Fibroblast of skin of abdomen (primary cell): ENCODE data around the gene PARM1. TPM values are rescaled to one million over a fixed set of nuclear protein-coding genes. Genes with fewer than 3 reads are reported as not detected.
A peak's percentile ranks its signal among the peaks of the same experiment; 100 is the strongest.

ENCODE experiments used
- DNase-seq: peaks from one replicate; pipeline ENCODE4 v3.0.0-alpha.2; 2013
- polyA plus RNA-seq, 2 experiments: library from polyadenylated mRNA; unstranded; fragments of 120-200 nt; gene quantifications; one replicate each; pipeline ENCODE4 v1.2.1, GENCODE V29; 2013; ENCODE audit not compliant: insufficient read length in 2 of 2

The PARM1 gene
- 0.78 TPM for polyA plus RNA-seq (2013, experiment 1 of 2; ENCODE audit: insufficient read length)
- 0.58 TPM for polyA plus RNA-seq (2013, experiment 2 of 2; ENCODE audit: insufficient read length)

- DNase-seq, result peak; percentile 65
Measured at GRCh38 chr4:74932832-74933561, at the start of gene PARM1. Gene PARM1, plus strand, starts transcription at chr4:74933116. Its CDS starts 212 bp downstream, at chr4:74933328.

DNA sequence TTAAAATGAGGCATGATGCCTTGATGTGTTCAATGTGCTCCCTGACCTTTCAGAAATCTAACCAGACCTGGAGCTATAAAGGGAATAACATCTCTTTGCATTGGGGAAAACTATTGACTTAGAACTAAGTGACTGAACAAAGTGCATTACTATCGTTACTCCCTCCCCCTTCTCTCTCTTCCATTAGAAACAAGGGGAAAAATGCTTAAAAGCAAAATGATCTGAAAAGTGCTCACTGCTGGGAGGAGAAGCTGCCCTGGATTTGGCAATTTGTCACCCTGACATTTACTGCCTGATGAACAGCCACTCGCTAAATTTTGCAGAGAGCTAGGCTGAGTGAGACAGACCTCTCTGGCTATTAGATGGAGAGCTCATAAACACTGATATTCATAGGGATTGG lies 48.6 kb upstream of the PARM1 start:
- DNase-seq, result no peak

DNA sequence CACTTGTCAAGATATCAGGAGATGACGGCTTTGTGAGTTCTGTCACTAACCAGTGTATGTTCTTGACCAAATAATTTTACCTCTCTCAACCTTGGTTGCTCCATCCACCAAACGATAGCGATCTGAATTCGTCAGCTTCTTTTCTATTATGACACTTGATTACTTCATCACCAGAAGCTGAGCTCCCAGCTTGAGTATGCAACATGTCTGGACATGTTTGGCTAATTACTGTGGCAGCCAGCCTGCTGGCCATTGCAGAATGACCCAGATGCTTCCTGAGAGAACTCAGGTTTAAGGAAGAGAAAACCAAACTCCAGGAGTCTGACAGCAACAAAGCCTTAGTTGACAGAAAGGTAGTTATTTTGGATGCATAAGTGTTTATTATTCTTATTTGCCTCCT lies 46.4 kb upstream of the PARM1 start:
- peak; percentile 21 for DNase-seq

- DNase-seq, result no peak
Measured at GRCh38 chr4:74890341-74890740, 42.6 kb upstream of the PARM1 start.

- no peak for DNase-seq
Measured at GRCh38 chr4:74891037-74891436, 41.9 kb upstream of the PARM1 start.

- no peak for DNase-seq
Measured at GRCh38 chr4:74893171-74893570, 39.7 kb upstream of the PARM1 start.

GRCh38 chr4:74896595-74896994 lies 36.3 kb upstream of the PARM1 start:
- DNase-seq, result no peak

DNA sequence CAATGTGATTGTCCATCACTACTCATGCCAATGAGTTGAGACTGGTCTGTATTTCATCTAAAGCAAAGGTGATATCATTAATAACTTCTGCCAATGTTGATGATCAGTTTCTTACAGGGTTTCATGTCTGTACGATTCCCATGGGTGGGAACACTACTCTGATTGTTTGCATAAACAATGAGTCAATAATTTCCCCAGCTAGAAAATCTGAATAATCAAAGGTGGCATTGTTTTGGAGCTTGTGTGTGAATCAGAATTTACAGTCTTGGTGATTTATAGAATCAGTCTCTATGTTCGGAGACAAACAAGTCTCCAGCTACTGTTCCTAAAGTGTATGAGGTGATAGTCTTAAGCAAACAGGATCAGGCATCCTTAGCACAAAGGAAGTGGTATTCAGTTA lies 35.5 kb upstream of the PARM1 start:
- DNase-seq, result no peak

DNA sequence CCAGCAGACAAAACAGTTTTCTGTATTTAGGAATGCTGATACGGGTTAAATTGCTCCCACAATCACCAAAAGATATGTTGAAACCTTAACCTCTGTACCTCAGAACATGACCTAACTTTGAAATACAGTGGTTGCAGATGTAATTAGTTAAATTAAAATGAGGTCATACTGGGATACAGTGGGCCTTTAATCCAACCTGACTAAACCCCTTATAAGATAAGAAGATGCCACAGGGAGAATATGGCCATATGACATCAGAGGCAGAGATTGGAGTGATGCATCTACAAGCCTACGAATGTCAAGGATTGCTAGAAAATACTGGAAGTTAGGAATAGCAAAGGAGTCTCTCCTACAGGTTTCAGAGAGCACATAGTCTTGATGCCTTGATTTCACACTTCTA lies 32.1 kb upstream of the PARM1 start:
- no peak for DNase-seq

- DNase-seq, result no peak
Measured at GRCh38 chr4:74904509-74905065, 28.3 kb upstream of the PARM1 start.

DNA sequence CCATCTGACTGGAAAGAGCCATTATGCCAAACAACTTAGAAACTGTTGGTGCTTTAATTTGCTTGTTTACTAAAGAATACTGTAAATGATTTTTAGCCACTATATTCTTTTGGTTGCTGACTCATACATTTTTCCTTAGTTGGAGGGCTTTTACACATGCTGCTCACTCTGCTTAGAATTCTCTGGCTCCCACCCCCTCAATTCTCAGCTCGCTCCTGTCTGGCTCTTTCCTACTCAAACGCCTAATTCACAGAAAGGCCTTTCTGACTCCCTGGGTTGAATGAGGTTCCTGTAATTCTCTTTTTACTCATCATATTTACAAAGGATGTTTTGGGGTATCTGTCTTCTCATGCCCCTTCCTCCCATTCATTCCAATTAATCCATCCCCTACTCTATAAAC lies 26.1 kb upstream of the PARM1 start:
- no peak for DNase-seq

- DNase-seq, result no peak
Measured at GRCh38 chr4:74919783-74920182, 13.1 kb upstream of the PARM1 start.

GRCh38 chr4:74920704-74921103 lies 12.2 kb upstream of the PARM1 start:
- no peak for DNase-seq

DNA sequence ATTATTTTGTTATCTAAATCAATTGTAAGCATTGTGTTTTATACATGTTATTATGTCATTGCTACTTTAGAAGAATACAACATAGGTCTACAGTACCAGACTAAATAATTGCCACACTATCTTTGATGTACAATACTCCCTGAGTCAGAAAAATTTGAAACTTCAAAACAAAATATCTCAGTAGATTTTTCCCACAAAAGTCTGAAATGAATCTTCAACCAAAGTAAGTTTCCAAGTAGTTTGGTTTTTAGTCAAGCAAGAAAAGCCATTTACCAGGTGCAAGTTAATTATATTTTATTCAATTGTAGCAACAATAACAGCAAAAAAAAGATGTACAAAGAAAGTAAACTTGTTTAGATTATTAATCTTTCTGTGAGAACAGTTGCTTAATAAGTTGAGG lies 11.4 kb upstream of the PARM1 start:
- no peak for DNase-seq

DNA sequence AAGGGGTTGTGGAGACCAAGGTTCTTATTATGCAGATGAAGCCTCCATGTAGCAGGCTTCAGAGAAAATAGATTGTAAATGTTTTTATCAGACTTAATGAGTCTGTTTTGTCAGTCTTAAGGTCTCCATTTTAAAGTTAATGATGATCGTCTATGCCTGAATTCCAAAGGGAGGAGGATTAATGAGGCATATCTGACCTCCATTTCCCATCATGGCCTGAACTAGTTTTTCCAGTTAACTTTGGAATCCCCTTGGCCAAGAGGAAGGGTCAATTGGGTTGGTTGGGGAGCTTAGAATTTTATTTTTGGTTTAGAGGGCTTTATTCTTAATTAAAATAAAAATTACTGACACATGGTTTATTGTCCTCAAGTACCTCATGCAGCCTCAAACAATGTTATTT lies 6.9 kb upstream of the PARM1 start:
- no peak for DNase-seq

- no peak for DNase-seq
Measured at GRCh38 chr4:74930162-74930561, 2.8 kb upstream of the PARM1 start.

DNA sequence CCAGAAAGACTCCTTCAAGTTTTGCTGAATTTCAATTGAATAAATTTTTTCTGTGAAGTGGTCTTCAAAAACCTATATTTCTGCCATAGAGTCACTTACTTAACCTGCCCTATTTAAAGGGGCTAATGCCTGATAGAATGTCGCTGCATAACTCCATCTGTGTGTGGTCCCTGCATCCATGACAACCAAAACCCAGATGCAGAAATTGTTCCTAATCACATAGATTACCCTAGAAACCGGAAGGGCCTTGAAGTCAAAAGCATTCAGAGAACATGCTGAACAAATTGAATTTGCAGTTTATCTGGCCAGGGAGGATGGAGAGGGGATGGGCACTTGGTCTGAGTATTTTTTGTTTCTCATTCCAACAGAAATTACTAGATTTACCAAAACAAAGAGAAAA lies 1.5 kb upstream of the PARM1 start:
- no peak for DNase-seq

- DNase-seq, result no peak
Measured at GRCh38 chr4:74932010-74932409, 906 bp upstream of the PARM1 start.

GRCh38 chr4:74933562-74934015 lies 673 bp downstream of the PARM1 start:
- no peak for DNase-seq

DNA sequence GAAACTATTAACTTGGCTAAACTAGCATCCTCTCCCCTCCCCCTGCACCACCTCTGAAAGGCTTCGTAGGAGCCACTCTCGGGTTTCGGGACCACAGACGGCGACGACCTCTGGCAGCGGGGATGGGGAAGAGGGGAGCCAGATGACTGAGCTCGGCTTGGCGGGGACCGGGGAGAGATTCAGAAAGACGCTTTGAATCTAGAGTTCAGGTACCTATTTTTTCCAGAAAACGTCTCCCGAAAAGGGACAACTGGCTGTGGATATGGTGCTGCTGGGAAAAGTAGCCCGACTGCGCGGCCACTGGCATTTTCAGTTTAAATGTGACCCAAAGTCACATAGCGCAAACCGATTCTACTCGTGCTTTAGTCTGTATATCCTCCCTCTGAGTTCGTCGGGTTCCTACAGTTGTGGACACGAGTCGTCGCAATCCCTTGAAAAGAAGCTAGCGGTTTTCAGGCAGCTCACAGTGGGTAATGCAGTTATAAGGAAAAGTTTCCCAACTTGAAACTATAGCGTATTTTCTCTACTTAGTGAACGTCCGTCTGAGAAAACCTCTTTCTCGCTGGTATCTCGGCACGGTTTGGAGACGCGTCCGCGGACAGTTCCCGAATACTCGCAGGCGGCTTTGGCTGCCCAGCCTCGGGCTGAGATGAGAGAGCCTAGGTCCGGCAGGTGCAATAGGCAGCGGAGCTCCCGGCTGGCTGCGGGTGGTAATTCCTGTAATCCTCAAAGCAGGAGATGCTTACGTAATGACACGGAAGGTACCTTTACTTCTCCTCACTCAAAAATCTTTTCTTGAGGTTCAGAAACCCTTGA lies 1.3 kb downstream of the PARM1 start:
- peak; percentile 8 for DNase-seq

- DNase-seq, result no peak
Measured at GRCh38 chr4:74934888-74935287, 2.0 kb downstream of the PARM1 start.

- no peak for DNase-seq
Measured at GRCh38 chr4:74941123-74941522, 8.2 kb downstream of the PARM1 start.

- no peak for DNase-seq
Measured at GRCh38 chr4:74942251-74942917, 9.5 kb downstream of the PARM1 start.
